22Rv1 (cell line): ENCODE measurements around the gene IVNS1ABP.

Source experiments
- H3K27ac ChIP-seq: fragments of 450-650 bp; 2 replicates; pipeline ENCODE4 v1.5.1; 2017
- ZFX ChIP-seq: fragments of 450-650 bp; IDR thresholded peaks from 2 replicates; pipeline ENCODE4 v1.6.1; 2017; ENCODE audit warnings: antibody characterized with exemption, borderline replicate concordance
- TF ChIP-seq, protein P1 (sequence below): fragments of 450-650 bp; IDR thresholded peaks from 2 replicates; pipeline ENCODE4 v1.5.1; 2017; ENCODE audit warnings: mild to moderate bottlenecking

The IVNS1ABP gene

DNA sequence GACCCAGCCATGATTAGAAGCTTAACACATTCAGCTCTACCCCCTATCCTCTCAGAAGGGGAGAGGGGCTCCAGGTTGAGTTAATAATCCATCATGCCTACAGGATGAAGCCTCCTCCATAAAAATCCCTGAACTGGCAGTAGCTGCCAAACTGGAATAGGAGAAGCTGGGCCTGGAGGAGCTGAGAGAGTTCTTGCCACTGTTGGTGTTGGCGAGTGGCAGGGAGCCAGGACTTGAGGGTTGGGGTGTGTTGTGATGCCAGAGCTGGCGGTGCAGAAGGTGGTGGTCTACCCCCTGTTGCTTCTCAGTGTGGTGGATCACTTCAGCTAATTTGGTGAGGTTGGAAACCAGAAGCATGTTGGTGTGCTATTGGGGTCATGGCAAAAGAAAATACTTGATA is 36.5 kb downstream of the IVNS1ABP start:
- no peak overlapping the region for H3K27ac ChIP-seq
- TF ChIP-seq, protein P1, sequence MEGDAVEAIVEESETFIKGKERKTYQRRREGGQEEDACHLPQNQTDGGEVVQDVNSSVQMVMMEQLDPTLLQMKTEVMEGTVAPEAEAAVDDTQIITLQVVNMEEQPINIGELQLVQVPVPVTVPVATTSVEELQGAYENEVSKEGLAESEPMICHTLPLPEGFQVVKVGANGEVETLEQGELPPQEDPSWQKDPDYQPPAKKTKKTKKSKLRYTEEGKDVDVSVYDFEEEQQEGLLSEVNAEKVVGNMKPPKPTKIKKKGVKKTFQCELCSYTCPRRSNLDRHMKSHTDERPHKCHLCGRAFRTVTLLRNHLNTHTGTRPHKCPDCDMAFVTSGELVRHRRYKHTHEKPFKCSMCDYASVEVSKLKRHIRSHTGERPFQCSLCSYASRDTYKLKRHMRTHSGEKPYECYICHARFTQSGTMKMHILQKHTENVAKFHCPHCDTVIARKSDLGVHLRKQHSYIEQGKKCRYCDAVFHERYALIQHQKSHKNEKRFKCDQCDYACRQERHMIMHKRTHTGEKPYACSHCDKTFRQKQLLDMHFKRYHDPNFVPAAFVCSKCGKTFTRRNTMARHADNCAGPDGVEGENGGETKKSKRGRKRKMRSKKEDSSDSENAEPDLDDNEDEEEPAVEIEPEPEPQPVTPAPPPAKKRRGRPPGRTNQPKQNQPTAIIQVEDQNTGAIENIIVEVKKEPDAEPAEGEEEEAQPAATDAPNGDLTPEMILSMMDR = no peak

GRCh38 chr1:185279571-185279970 is 37.5 kb downstream of the IVNS1ABP start:
- no peak overlapping the region for H3K27ac ChIP-seq
- TF ChIP-seq ZFX = no peak
- TF ChIP-seq, protein P1 = no peak

GRCh38 chr1:185271921-185272320 is 45.1 kb downstream of the IVNS1ABP start:
- H3K27ac ChIP-seq = no peak overlapping the region
- TF ChIP-seq, protein P1 = no peak
- TF ChIP-seq ZFX = no peak

DNA sequence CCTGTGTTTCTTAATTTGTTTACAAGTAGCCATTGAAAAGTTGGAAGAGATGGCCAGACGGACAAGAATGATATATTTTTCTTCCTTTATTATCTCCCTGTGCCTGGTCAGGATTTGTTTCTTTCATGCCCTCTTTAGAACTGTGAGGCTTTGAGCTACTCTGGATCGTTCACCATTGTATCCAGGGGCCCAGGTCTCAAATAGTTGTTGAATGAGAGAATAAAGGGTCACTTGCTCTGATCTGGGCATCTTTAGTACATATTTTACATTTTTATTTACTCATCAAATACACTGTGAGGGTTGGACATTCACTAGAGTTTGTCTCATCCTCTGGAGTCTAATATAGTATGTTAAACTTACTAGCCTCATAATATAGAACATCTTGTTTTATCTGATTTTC is 48.7 kb downstream of the IVNS1ABP start:
- no peak for TF ChIP-seq ZFX
- TF ChIP-seq, protein P1 = no peak
- H3K27ac ChIP-seq = no peak overlapping the region

GRCh38 chr1:185267701-185268100 is 49.3 kb downstream of the IVNS1ABP start:
- no peak overlapping the region for H3K27ac ChIP-seq
- no peak for TF ChIP-seq ZFX

GRCh38 chr1:185267301-185267700 is 49.7 kb downstream of the IVNS1ABP start:
- TF ChIP-seq ZFX = no peak
- TF ChIP-seq, protein P1 = no peak

GRCh38 chr1:185265314-185265713 is 51.7 kb downstream of the IVNS1ABP start:
- H3K27ac ChIP-seq = no peak overlapping the region
- TF ChIP-seq, protein P1 = no peak
- TF ChIP-seq ZFX = no peak

More at GRCh38 chr1:185267301-185267700, 49.7 kb downstream of the IVNS1ABP start:
- H3K27ac ChIP-seq = no peak overlapping the region

- H3K27ac ChIP-seq = no peak overlapping the region
- TF ChIP-seq, protein P1 = no peak
- TF ChIP-seq ZFX = no peak
These were observed 53.3 kb downstream of the IVNS1ABP start for GRCh38 chr1:185263780-185264179.
